HCT116 (cell line): ENCODE results near the gene RANBP17. TPM values are rescaled to one million over a fixed set of nuclear protein-coding genes. Genes with fewer than 3 reads are reported as not detected.
"Not testable (repeated sequence)": the region's sequence is repeated elsewhere in the genome, so short reads cannot be mapped to it uniquely, and the experiment has no call there.

Source experiments
- ATAC-seq: fragments of 200-7000 bp; cut with Tn5 transposase; 2 replicates; pipeline ENCODE4 v1.9.1; 2020; ENCODE audit warnings: mild to moderate bottlenecking, moderate library complexity
- BruUV-seq: library from RNA; stranded (reverse); fragments of 400-500 nt; replicated peaks from 2 replicates; lab custom pipeline; 2021; lab: Mats Ljungman, UMichigan
- CTCF ChIA-PET: fragments of 300-600 bp; sonication (Branson Sonifier 250); formaldehyde crosslinking; loops from one replicate; lab custom pipeline; 2021; ENCODE audit warnings: antibody characterized with exemption; lab: Charles Lee
- POLR2A ChIA-PET: fragments of 300-600, 350-600 bp; sonication (Branson Sonifier 250); formaldehyde crosslinking; loops from one replicate; lab custom pipeline; 2021; ENCODE audit warnings: antibody characterized with exemption; lab: Charles Lee
- RAD21 ChIA-PET, 2 experiments: fragments of 300-600 bp; sonication (Branson Sonifier 250); formaldehyde crosslinking; loops; one replicate each; lab custom pipeline; 2023; ENCODE audit warnings: low total read pairs in 2 of 2; ENCODE audit not compliant: uncharacterized antibody in 2 of 2, unreplicated experiment in 2 of 2, low non-redundant PET in 1 of 2; lab: Charles Lee
- DNase-seq: peaks from one replicate; pipeline ENCODE4 v3.0.0-alpha.2; 2010; ENCODE audit warnings: low read depth, low spot score
- H2AFZ ChIP-seq: fragments of 200-600 bp; shearing (Covaris generic), sonication (generic); 2 replicates; pipeline ENCODE4 v1.6.1; 2017; ENCODE audit warnings: low read depth, mixed run types, mixed read lengths, antibody characterized with exemption, low read length; ENCODE audit not compliant: poor library complexity, severe bottlenecking
- H3K27ac ChIP-seq: 2 replicates; pipeline ENCODE4 v1.5.1; 2012; ENCODE audit warnings: low read depth, low read length
- H3K27me3 ChIP-seq: fragments of 200-600 bp; sonication (generic); 2 replicates; pipeline ENCODE4 v1.6.1; 2016; ENCODE audit warnings: mixed run types, low read length, mixed read lengths; ENCODE audit not compliant: insufficient read depth
- H3K36me3 ChIP-seq, 2 experiments: fragments of 200-500 bp in 1 of 2; fragments of 200-600 bp in 1 of 2; sonication (Bioruptor generic) in 1 of 2; sonication (generic) in 1 of 2; 2 replicates each; pipeline versions ENCODE4 v1.5.1 to v1.6.1; 2014 to 2016; ENCODE audit warnings: low read length in 2 of 2, inconsistent platforms in 1 of 2, mixed read lengths in 1 of 2, mixed run types in 1 of 2; ENCODE audit not compliant: insufficient read depth in 2 of 2, control insufficient read depth in 1 of 2
- H3K4me1 ChIP-seq, 2 experiments: fragments of 200-600 bp in 1 of 2; sonication (generic) in 1 of 2; 2 replicates each; pipeline versions ENCODE4 v1.5.1 to v1.6.1; 2012 to 2017; ENCODE audit warnings: low read length in 2 of 2, inconsistent platforms in 1 of 2, mild to moderate bottlenecking in 1 of 2, mixed read lengths in 1 of 2, mixed run types in 1 of 2, moderate library complexity in 1 of 2; ENCODE audit not compliant: insufficient read depth in 2 of 2, control insufficient read depth in 1 of 2
- H3K4me2 ChIP-seq: fragments of 200-600 bp; sonication (generic); 2 replicates; pipeline ENCODE4 v1.6.1; 2017; ENCODE audit warnings: mixed run types, low read length, mixed read lengths
- H3K4me3 ChIP-seq, 2 experiments: fragments of 200-600 bp in 1 of 2; sonication (generic) in 1 of 2; replicated peaks in 1 of 2; 2 replicates each; pipeline ENCODE4 v1.5.1; 2011 to 2016; ENCODE audit warnings: low read length in 2 of 2, control low read depth in 1 of 2, low read depth in 1 of 2, mild to moderate bottlenecking in 1 of 2, mixed read lengths in 1 of 2, mixed run types in 1 of 2
- H3K79me2 ChIP-seq: fragments of 200-600 bp; sonication (generic); 2 replicates; pipeline ENCODE4 v1.6.1; 2017; ENCODE audit warnings: mild to moderate bottlenecking, mixed run types, low read length, moderate library complexity, mixed read lengths; ENCODE audit not compliant: insufficient read depth
- H3K9ac ChIP-seq: fragments of 200-600 bp; sonication (generic); 2 replicates; pipeline ENCODE4 v1.6.1; 2016; ENCODE audit warnings: low read length, mixed read lengths
- H3K9me2 ChIP-seq: fragments of 200-600 bp; sonication (generic), shearing (Covaris generic); 2 replicates; pipeline ENCODE4 v1.6.1; 2017; ENCODE audit warnings: mixed run types, mild to moderate bottlenecking, moderate library complexity; ENCODE audit not compliant: insufficient read depth
- H3K9me3 ChIP-seq, 2 experiments: fragments of 200-500 bp in 1 of 2; fragments of 200-600 bp in 1 of 2; sonication (Bioruptor generic) in 1 of 2; sonication (generic) in 1 of 2; 2 replicates each; pipeline ENCODE4 v1.6.1; 2014 to 2017; ENCODE audit warnings: low read length in 2 of 2, mixed read lengths in 2 of 2, inconsistent platforms in 1 of 2, low read depth in 1 of 2, mild to moderate bottlenecking in 1 of 2, mixed run types in 1 of 2, moderate library complexity in 1 of 2; ENCODE audit not compliant: control insufficient read depth in 1 of 2, insufficient read depth in 1 of 2
- H4K20me1 ChIP-seq: fragments of 200-600 bp; sonication (generic), shearing (Covaris generic); 2 replicates; pipeline ENCODE4 v1.6.1; 2017; ENCODE audit warnings: mixed run types, mild to moderate bottlenecking, moderate library complexity; ENCODE audit not compliant: insufficient read depth
- ATF3 ChIP-seq: IDR thresholded peaks from 2 replicates; pipeline ENCODE4 v1.6.1; 2012
- CBX3 ChIP-seq: IDR thresholded peaks from 2 replicates; pipeline ENCODE4 v1.6.1; 2012; ENCODE audit warnings: low read depth
- CEBPB ChIP-seq: IDR thresholded peaks from 2 replicates; pipeline ENCODE4 v1.6.1; 2012; ENCODE audit warnings: low read depth
- CTCF ChIP-seq, 3 experiments: fragments of 200-600 bp in 1 of 3; sonication (generic) in 1 of 3; IDR thresholded peaks in 2 of 3; conservative IDR thresholded peaks in 1 of 3; 2 replicates each; pipeline ENCODE4 v1.5.1; 2012 to 2017; ENCODE audit warnings: low read depth in 2 of 3, low read length in 2 of 3, antibody characterized with exemption in 1 of 3, borderline replicate concordance in 1 of 3, control low read depth in 1 of 3, mild to moderate bottlenecking in 1 of 3, mixed read lengths in 1 of 3, mixed run types in 1 of 3, moderate library complexity in 1 of 3; ENCODE audit not compliant: insufficient read depth in 1 of 3
- SIN3A ChIP-seq: IDR thresholded peaks from 2 replicates; pipeline ENCODE4 v1.6.1; 2012; ENCODE audit warnings: low read depth
- TCF7L2 ChIP-seq: IDR thresholded peaks from 2 replicates; pipeline ENCODE4 v1.7.0; 2011; ENCODE audit warnings: borderline replicate concordance, inconsistent platforms; ENCODE audit not compliant: insufficient read depth, insufficient read length; ENCODE audit errors: extremely low read depth
- ZBTB33 ChIP-seq: IDR thresholded peaks from 2 replicates; pipeline ENCODE4 v1.6.1; 2011; ENCODE audit warnings: mild to moderate bottlenecking, low read length, moderate library complexity; ENCODE audit not compliant: insufficient replicate concordance; ENCODE audit errors: extremely low read depth
- intact Hi-C: fragments of 100-400 bp; cut with micrococcal nuclease; formaldehyde crosslinking; loops from 2 replicates; pipeline ENCODE4 v1.10.0; 2022
- total RNA-seq: library from RNA; stranded (reverse); gene quantifications from one replicate; pipeline ENCODE4 v1.2.1, GENCODE V29; 2021; ENCODE audit not compliant: unreplicated experiment
- TF ChIP-seq, protein P1 (sequence below): IDR thresholded peaks from 2 replicates; pipeline ENCODE4 v1.6.1; 2012

The RANBP17 gene
- total RNA-seq, 1 experiment from 2014 or later = 18.2 TPM

DNA sequence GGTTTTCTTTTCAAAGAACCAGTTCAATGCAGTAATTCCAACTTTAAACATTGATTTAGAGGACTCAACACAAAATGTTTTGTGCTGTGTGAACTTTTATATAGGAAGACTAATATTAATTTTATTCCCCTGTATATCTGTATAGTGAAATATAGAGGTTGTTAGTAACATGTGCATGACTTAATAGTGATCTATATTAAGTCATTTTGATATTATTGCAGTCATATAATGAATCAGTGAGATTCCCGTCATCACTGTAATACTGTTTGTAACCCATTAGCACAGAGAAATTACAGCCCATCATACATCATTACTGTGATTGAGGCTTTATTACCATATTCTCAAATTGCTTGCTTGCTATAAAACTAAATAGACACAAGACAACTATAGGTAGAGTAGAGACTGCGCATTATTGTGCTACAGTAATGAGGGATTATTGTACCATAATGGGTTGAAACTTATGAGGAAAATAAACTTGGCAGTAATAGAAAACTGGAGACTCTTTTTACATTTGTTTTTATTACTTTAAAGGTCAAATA is 170.7 kb downstream of the RANBP17 start:
- Histone ChIP-seq H4K20me1 (no peaks in the 10 kb centered on the region), H3K27ac (no peak overlapping the region), H3K36me3 (no peaks in the 10 kb centered on the region), H3K4me2 (no peak overlapping the region), H3K27me3 (no peaks in the 10 kb centered on the region), H3K4me1 (no peaks in the 10 kb centered on the region), H3K9me3 (no peaks in the 10 kb centered on the region), H2AFZ (no peak overlapping the region), H3K9ac (no peak overlapping the region), H3K4me3 (no peak overlapping the region), H3K79me2 (no peaks in the 10 kb centered on the region), H3K9me2 (no peaks in the 10 kb centered on the region)
- no peak for DNase-seq
- ChIA-PET POLR2A (no interaction called here), RAD21 (no interaction called here), CTCF (no interaction called here)
- TF ChIP-seq ATF3 (no peak), CEBPB (no peak)
- ATAC-seq = no peak
- intact Hi-C loops = no loop called here
- BruUV-seq = no TSS peak

GRCh38 chr5:171041893-171042292 is 180.1 kb downstream of the RANBP17 start:
- H3K9me3 ChIP-seq, H3K27ac ChIP-seq, ATAC-seq, H4K20me1 ChIP-seq, H3K9me2 ChIP-seq, POLR2A ChIA-PET, CTCF ChIA-PET, H3K4me2 ChIP-seq, H3K79me2 ChIP-seq, DNase-seq, H3K27me3 ChIP-seq, H3K9ac ChIP-seq, H3K4me3 ChIP-seq, H3K36me3 ChIP-seq, BruUV-seq, intact Hi-C loops, H2AFZ ChIP-seq, H3K4me1 ChIP-seq, RAD21 ChIA-PET: not testable (repeated sequence)

GRCh38 chr5:171050916-171051315 is 189.1 kb downstream of the RANBP17 start:
- Histone ChIP-seq H3K9ac (no peak overlapping the region), H3K9me2 (no peaks in the 10 kb centered on the region), H2AFZ (no peak overlapping the region), H3K9me3 (no peaks in the 10 kb centered on the region), H4K20me1 (no peaks in the 10 kb centered on the region), H3K4me1 (no peaks in the 10 kb centered on the region), H3K4me2 (no peak overlapping the region), H3K27ac (no peak overlapping the region), H3K27me3 (no peaks in the 10 kb centered on the region), H3K4me3 (no peak overlapping the region), H3K79me2 (no peaks in the 10 kb centered on the region), H3K36me3 (no peaks in the 10 kb centered on the region)
- ATAC-seq (no peak), DNase-seq (no peak)
- RAD21 ChIA-PET = no interaction called here
- BruUV-seq = no TSS peak
- POLR2A ChIA-PET = no interaction called here
- CTCF ChIA-PET = no interaction called here
- intact Hi-C loops = no loop called here
- no peak for TF ChIP-seq CBX3
- no peak for TF ChIP-seq ZBTB33
- TF ChIP-seq, protein P1, sequence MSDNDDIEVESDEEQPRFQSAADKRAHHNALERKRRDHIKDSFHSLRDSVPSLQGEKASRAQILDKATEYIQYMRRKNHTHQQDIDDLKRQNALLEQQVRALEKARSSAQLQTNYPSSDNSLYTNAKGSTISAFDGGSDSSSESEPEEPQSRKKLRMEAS = no peak
- TF ChIP-seq SIN3A = no peak
- no peak for TF ChIP-seq CEBPB
- no peak for TF ChIP-seq TCF7L2
- no peak for TF ChIP-seq CTCF (IDR thresholded peaks at IDR 0.05 in 2 of 3, conservative IDR thresholded peaks at IDR 0.05 in 1 of 3; ENCODE audit: borderline replicate concordance in 1 of 3, insufficient read depth in 1 of 3, low read depth in 2 of 3, low read length in 2 of 3)
